SK-MEL-5 (cell line): ENCODE data around the gene KDM5B. TPM values are rescaled to one million over a fixed set of nuclear protein-coding genes. Genes with fewer than 3 reads are reported as not detected.
"Not testable (repeated sequence)": the region's sequence is repeated elsewhere in the genome, so short reads cannot be mapped to it uniquely, and the experiment has no call there.

ENCODE experiments used
- DNase-seq: peaks from one replicate; pipeline ENCODE4 v3.0.0-alpha.2; 2016; ENCODE audit warnings: low read depth, low spot score
- in situ Hi-C: cut with HindIII; loops from 2 replicates; pipeline ENCODE4 v1.10.0; 2016; ENCODE audit warnings: low sequenced_read_pairs, high pct_unique_total_duplicates, low pct_unique_long_range_greater_than_20kb
- total RNA-seq: library from RNA; depleted of rRNA; stranded (reverse); fragments of >200 nt; shearing (Covaris generic); gene quantifications from 2 replicates; pipeline ENCODE4 v1.2.3, GENCODE V29; 2014

The KDM5B gene
- total RNA-seq, 1 experiment from 2014 or later = 49.8 TPM

DNA sequence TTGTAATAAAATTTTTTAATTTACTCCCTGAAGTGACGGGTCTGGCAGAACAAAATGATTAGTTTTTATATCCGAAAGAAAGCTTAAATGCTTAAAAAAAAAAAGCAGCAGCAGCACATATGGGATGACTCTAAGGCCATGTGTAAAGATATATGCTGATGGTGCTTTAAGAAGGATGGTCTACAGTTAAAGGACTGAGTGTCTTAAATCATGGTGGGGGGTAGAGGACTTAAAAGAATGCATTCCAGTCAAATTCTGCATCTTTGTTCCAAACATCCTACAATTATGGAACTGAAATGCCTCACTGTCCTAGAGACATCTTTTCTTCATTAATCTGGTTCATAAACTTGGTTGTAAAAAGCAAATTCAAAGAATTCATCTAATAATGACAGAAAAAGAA is 7.0 kb downstream of the KDM5B start:
- no peak for DNase-seq
- in situ Hi-C loops = no loop called here

- in situ Hi-C loops = no loop called here
- DNase-seq = no peak
Observed at GRCh38 chr1:202800742-202801141, 7.5 kb downstream of the KDM5B start.

- DNase-seq = no peak
- in situ Hi-C loops = no loop called here
Observed at GRCh38 chr1:202798792-202799331, 9.4 kb downstream of the KDM5B start.

DNA sequence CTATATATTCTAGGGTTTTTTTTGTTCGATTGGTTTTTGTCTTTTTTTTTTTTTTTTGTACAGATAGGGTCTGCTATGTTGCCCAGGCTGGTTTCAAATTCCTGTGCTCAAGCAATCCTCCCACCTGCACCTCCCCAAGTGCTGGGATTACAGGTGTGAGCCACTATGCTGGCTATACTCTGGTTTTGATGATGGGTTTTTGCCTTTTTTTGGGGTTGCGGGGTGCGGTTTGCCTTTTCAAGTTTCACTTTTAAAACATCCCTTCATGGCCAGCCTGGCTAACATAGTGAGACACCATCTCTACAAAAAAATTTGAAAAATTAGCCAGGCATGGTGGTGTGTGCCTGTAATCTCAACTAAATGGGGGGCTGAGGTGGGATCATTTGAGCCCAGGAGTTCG is 10.0 kb downstream of the KDM5B start:
- in situ Hi-C loops = no loop called here
- DNase-seq = no peak

DNA sequence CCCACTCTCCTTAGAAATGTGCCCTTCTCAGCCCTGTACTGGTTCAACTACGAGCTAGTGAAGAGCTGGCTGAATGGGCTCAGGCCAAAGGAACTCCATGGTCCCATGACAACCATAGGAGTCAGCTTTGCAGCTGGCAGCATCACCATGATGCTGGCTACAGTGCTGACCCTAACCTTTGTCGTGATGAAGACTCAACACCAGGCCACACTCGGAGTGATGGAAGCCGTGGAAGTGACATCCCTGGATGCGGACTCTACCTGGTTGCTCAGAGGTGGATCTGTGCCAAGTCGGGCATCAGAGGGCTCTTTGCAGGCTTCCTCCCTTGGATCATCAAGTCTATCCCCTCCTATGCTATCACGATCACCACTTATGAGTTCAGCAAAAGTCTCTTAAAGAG is 11.6 kb downstream of the KDM5B start:
- DNase-seq = no peak
- in situ Hi-C loops = no loop called here

- in situ Hi-C loops, DNase-seq: not testable (repeated sequence)
Observed at GRCh38 chr1:202794931-202795330, 13.3 kb downstream of the KDM5B start.

- no peak for DNase-seq
- in situ Hi-C loops = no loop called here
Observed at GRCh38 chr1:202794051-202794740, 14.0 kb downstream of the KDM5B start.

- in situ Hi-C loops = no loop called here
- DNase-seq = no peak
Observed at GRCh38 chr1:202791077-202791747, 17.0 kb downstream of the KDM5B start.

DNA sequence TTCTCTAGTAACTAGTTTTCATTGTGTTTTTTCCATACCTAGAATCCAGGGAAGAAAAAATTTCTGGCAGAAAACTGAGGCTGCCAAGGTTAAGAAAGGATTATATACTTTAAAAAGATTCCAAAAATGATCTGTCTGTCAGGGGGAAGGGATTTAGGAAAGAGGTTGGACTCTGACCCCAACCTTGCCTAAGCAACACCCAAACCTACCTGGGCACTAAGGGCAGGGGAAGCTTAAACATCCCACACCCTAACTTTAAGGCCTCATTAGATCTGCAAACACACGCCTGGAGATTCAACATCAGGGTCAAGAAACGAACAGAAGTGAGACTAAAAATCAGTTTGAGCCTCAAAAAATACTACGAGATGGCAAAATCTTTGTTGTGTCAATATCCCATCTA is 19.4 kb downstream of the KDM5B start:
- no peak for DNase-seq
- in situ Hi-C loops = no loop called here

- in situ Hi-C loops = no loop called here
Observed at GRCh38 chr1:202786804-202787203, 21.4 kb downstream of the KDM5B start.

GRCh38 chr1:202781180-202781579 is 27.0 kb downstream of the KDM5B start:
- in situ Hi-C loops = no loop called here

More at GRCh38 chr1:202786804-202787203, 21.4 kb downstream of the KDM5B start:
- DNase-seq = no peak

GRCh38 chr1:202770135-202770534 is 38.1 kb downstream of the KDM5B start:
- in situ Hi-C loops = no loop called here
- no peak for DNase-seq

More at GRCh38 chr1:202781180-202781579, 27.0 kb downstream of the KDM5B start:
- DNase-seq = no peak

DNA sequence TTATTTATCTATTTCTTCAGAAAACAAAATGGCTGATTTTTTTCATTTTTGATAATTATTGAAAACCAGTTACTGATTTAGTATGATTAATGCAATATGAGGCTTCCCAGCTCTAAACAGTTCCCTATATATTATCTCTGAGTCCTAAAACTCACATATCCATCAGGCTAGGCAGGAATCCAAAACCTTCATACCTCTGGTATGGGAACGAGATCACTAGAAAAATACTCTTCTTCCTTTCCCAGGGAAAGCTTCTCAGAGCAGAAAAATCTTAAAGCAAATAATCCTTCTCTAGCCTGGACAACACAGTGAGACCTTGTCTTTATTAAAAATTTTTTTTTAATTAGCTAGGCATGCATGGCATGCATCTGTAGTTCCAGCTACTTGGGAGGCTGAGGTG is 42.5 kb downstream of the KDM5B start:
- in situ Hi-C loops = no loop called here
- DNase-seq = no peak

- in situ Hi-C loops = no loop called here
- DNase-seq = no peak
Observed at GRCh38 chr1:202762019-202762418, 46.2 kb downstream of the KDM5B start.

DNA sequence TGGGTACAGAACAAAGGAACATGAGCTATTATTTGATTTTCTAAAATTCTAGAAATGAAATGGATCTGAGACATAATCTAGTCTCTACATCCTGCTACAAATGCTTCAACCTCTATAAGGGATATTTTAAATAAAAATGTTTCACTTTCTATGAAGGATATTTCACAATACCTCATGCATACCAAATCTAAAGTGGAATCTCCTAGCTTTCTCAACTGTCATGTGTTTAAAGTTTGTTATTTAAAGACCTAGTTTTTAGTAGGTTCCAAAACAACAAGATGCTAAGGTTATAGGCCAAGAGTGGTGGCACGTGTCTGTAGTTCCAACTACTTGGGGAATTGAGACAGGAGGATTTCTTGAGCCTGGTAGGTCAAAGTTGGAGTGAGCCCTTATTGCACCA is 47.6 kb downstream of the KDM5B start:
- no peak for DNase-seq
- in situ Hi-C loops = no loop called here

- in situ Hi-C loops = no loop called here
- DNase-seq = no peak
Observed at GRCh38 chr1:202756391-202756790, 51.8 kb downstream of the KDM5B start.

DNA sequence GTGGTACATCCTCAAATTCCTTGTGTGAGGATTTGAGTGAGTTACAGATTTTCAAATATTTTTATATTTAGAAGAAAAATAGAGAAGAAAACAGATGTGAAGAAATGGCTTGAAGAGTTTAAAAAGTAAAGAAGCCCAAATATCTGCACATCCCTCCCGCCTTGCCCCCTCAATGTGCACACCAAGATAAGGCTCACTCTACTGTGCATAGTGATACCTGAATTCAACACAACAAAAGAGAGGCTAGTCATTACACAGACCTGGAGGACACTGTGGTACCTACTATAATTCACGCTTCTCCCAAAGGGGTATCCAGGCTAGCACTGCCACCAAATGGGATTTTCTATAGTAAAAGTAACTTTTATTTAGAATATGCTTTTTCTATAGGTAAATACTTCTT is 53.9 kb downstream of the KDM5B start:
- in situ Hi-C loops = no loop called here
- DNase-seq = no peak

- in situ Hi-C loops = no loop called here
- no peak for DNase-seq
Observed at GRCh38 chr1:202752774-202753173, 55.4 kb downstream of the KDM5B start.

DNA sequence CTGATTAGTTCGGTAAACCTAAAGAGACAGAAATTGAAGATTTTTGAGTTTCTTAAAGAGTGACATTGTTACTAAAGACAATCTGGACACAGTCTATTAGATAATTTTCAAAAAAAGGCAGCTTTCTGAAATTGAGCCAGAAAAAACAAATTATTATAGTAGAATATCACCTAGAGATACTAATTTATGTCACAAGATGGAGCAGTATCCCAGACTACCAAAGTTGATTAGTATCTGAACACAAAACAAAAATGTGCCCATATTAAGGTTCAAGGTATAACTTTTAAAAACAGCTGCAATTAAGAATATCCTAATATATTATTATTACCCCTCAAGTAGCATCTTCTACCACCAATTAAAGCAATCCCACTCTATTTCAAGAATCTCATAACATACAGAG is 57.5 kb downstream of the KDM5B start:
- no peak for DNase-seq
- in situ Hi-C loops = no loop called here
